Measurements from ENCODE around the gene MOAP1. TPM values are rescaled to one million over a fixed set of nuclear protein-coding genes. Genes with fewer than 3 reads are reported as not detected.
"Not testable (repeated sequence)": the region's sequence is repeated elsewhere in the genome, so short reads cannot be mapped to it uniquely, and the experiment has no call there.

MOAP1 gene
- total and polyA plus RNA-seq, 4 donors, result 22.0 to 38.7 (median 30.2) TPM

DNA sequence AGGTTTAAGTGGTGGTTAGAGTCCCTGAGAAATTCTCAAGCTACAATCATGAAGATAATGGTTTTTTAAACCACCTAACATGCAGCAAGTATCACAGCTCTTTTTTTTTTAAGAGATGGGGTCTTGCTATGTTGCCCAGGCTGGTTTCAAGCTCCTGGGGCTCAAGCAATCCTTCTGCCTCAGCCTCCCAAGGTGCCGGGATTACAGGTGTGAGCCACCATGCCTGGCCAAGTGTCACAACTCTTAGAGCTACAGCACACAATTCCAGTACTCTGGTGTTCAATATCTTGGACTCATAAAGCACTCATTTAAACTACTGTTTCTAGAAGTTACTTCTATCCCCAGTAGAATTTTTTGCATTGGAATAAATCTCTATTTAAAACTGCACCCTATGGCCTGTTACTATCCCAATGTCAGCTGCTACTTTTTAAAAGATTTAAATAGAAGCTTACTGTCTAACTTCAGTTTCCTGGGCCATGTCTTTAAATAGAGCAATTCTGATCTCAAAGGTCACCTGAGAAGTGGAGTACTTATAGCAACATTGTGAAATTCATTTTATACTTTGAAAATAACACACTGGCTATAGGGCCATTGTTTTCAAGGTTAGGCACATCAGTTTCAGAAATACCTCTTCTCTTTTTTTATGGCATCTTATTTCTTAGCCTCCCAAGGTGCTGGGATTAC lies 10.8 kb upstream of the MOAP1 start:
- no peak overlapping the region for H3K4me3 ChIP-seq (ENCODE audit: low read length in 2 of 2)
- no peaks in the 10 kb centered on the region for H3K4me1 ChIP-seq (ENCODE audit: control insufficient read depth in 1 of 2, insufficient read depth in 2 of 2, low read length in 2 of 2)
- no peak overlapping the region for H3K27ac ChIP-seq (ENCODE audit: low read depth in 1 of 2, low read length in 2 of 2)
- ATAC-seq (ENCODE audit: low FRiP score), result no peak
- H3K9me3 ChIP-seq (ENCODE audit: control insufficient read depth, low read length), result no peaks in the 10 kb centered on the region
- intact Hi-C loops (cut with DNase I), result no loop called here
- no peak for DNase-seq
- peaks cover 1 to 2% of the 10 kb centered on the region in 2 donors for H3K36me3 ChIP-seq (ENCODE audit: control insufficient read depth in 1 of 2, insufficient read depth in 2 of 2, low read length in 1 of 2)
- H3K27me3 ChIP-seq (ENCODE audit: control insufficient read depth in 1 of 2, insufficient read depth in 2 of 2, low read length in 1 of 2), result no peaks in the 10 kb centered on the region
- WGBS, 2 donors, result 93 to 96% methylated on average over 1 of the region's 1 CpG

GRCh38 chr14:93186956-93187355 lies 2.3 kb upstream of the MOAP1 start:
- Histone ChIP-seq H3K27ac (ENCODE audit: low read depth in 1 of 2, low read length in 2 of 2) (no peak overlapping the region), H3K27me3 (ENCODE audit: control insufficient read depth in 1 of 2, insufficient read depth in 2 of 2, low read length in 1 of 2) (no peaks in the 10 kb centered on the region), H3K36me3 (ENCODE audit: control insufficient read depth in 1 of 2, insufficient read depth in 2 of 2, low read length in 1 of 2) (peaks cover 0 to under 1% of the 10 kb centered on the region in 2 donors), H3K9me3 (ENCODE audit: control insufficient read depth, low read length) (no peaks in the 10 kb centered on the region), H3K4me3 (ENCODE audit: low read length in 2 of 2) (no peak overlapping the region), H3K4me1 (ENCODE audit: control insufficient read depth in 1 of 2, insufficient read depth in 2 of 2, low read length in 2 of 2) (peaks cover 0 to 2% of the 10 kb centered on the region in 2 donors)
- DNase-seq (no peak), ATAC-seq (ENCODE audit: low FRiP score) (no peak)
- 94 to 97% methylated on average over 3 of the region's 3 CpGs for WGBS, 2 donors
- intact Hi-C loops (cut with DNase I), result no loop called here

DNA sequence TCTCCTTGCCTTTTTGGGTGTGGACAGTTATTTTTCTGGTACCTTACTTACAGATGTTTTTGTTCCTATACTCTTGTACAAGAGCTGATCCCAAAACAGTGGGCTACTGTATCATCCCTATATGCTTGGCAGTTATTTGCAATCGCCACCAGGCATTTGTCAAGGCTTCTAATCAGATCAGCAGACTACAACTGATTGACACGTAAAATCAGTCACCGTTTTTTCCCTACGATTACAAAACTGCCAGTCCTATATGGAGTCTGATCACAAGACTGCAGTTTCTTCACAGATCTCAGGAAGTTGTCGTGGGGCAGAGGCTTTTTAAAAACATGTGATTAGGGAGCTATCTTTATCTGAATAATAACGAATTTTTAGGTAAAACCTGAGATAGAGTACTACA lies 1.8 kb upstream of the MOAP1 start:
- Histone ChIP-seq H3K36me3 (ENCODE audit: control insufficient read depth in 1 of 2, insufficient read depth in 2 of 2, low read length in 1 of 2) (no peaks in the 10 kb centered on the region), H3K9me3 (ENCODE audit: control insufficient read depth, low read length) (no peaks in the 10 kb centered on the region), H3K27me3 (ENCODE audit: control insufficient read depth in 1 of 2, insufficient read depth in 2 of 2, low read length in 1 of 2) (no peaks in the 10 kb centered on the region), H3K4me3 (ENCODE audit: low read length in 2 of 2) (no peak overlapping the region), H3K27ac (ENCODE audit: low read depth in 1 of 2, low read length in 2 of 2) (no peak overlapping the region), H3K4me1 (ENCODE audit: control insufficient read depth in 1 of 2, insufficient read depth in 2 of 2, low read length in 2 of 2) (peaks cover 0 to 2% of the 10 kb centered on the region in 2 donors)
- intact Hi-C loops (cut with DNase I), result no loop called here
- WGBS, 2 donors, result 78 to 83% methylated on average over 6 of the region's 6 CpGs
- ATAC-seq (ENCODE audit: low FRiP score) (no peak), DNase-seq (no peak)

DNA sequence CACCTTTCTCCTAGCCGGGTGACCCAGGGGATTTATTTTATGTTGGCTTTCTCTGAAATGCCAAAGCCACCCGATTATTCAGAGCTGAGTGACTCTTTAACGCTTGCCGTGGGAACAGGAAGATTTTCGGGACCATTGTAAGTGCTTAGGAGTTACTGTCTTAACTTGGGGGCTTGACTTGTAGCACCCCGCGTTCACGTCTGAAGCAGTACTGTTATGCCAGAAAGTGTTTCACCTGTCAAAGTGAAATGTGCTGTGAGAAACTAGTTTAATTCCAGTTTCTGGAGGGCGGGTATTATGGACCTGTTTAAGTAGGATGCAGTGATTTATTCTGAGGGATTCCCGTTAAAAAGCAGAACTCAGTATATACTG lies 638 bp upstream of the MOAP1 start:
- intact Hi-C loops (cut with DNase I), result loop anchor here in 1 of 2 donors (2.0 kb wide), 1 partner anchor 21 kb away; the partner anchor contains the start of genes GON7 and UBR7
- peak overlapping the region; percentile 66 to 74 for H3K27ac ChIP-seq (ENCODE audit: low read depth in 1 of 2, low read length in 2 of 2)
- H3K4me1 ChIP-seq (ENCODE audit: control insufficient read depth in 1 of 2, insufficient read depth in 2 of 2, low read length in 2 of 2), result peaks cover 0 to 2% of the 10 kb centered on the region in 2 donors
- H3K27me3 ChIP-seq (ENCODE audit: control insufficient read depth in 1 of 2, insufficient read depth in 2 of 2, low read length in 1 of 2), result no peaks in the 10 kb centered on the region
- peak overlapping the region; percentile 47 to 55 for H3K4me3 ChIP-seq (ENCODE audit: low read length in 2 of 2)
- H3K9me3 ChIP-seq (ENCODE audit: control insufficient read depth, low read length), result no peaks in the 10 kb centered on the region
- WGBS, 2 donors, result 0% methylated on average over 10 of the region's 10 CpGs
- DNase-seq (no peak), ATAC-seq (ENCODE audit: low FRiP score) (no peak)
- H3K36me3 ChIP-seq (ENCODE audit: control insufficient read depth in 1 of 2, insufficient read depth in 2 of 2, low read length in 1 of 2), result no peaks in the 10 kb centered on the region

DNA sequence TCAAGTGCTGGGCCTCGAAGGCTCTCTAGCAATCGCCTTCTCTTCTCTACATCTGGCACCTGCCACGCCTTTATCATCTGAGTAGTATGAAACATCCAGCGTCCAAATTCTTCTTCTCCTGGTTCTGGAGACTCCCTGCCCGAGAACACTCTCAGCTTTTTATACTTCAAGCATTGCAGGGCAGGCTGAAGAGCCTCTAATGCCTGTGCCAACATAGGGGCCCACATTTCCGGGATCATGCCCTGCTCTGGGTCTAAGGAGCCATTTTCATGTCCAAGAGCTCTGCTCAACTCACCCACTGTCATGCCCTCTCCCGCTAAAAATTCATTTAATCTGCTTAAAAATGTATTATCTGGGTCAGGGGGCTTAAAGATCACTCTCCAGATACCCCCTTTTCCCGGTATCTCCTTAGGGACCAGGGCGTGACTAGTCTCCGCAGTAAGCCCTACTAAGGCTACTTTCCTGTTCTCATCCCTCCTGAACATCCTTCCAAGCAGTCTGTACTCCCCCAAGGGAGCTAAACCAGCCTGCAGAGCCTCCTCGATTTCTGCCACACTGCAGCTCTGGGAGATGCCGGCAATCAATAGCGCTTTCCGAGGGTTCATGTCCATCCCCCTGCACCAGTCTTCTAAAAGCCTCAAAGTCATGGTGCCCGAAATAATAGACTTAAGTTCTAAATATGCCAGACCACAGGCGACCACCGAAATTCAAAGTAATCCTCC lies 940 bp downstream of the MOAP1 start:
- intact Hi-C loops (cut with DNase I), result loop anchor here in 1 of 2 donors (2.0 kb wide), 1 partner anchor 23 kb away; the partner anchor contains the start of genes GON7 and UBR7
- Histone ChIP-seq H3K27me3 (ENCODE audit: control insufficient read depth in 1 of 2, insufficient read depth in 2 of 2, low read length in 1 of 2) (no peaks in the 10 kb centered on the region), H3K4me3 (ENCODE audit: low read length in 2 of 2) (peak overlapping the region in 1 of 2 donors; percentile 47), H3K36me3 (ENCODE audit: control insufficient read depth in 1 of 2, insufficient read depth in 2 of 2, low read length in 1 of 2) (no peaks in the 10 kb centered on the region), H3K27ac (ENCODE audit: low read depth in 1 of 2, low read length in 2 of 2) (no peak overlapping the region), H3K9me3 (ENCODE audit: control insufficient read depth, low read length) (no peaks in the 10 kb centered on the region), H3K4me1 (ENCODE audit: control insufficient read depth in 1 of 2, insufficient read depth in 2 of 2, low read length in 2 of 2) (peaks cover 0 to 2% of the 10 kb centered on the region in 2 donors)
- no peak for DNase-seq
- ATAC-seq (ENCODE audit: low FRiP score), result no peak
- 43 to 44% methylated on average over 17 of the region's 17 CpGs for WGBS, 2 donors

DNA sequence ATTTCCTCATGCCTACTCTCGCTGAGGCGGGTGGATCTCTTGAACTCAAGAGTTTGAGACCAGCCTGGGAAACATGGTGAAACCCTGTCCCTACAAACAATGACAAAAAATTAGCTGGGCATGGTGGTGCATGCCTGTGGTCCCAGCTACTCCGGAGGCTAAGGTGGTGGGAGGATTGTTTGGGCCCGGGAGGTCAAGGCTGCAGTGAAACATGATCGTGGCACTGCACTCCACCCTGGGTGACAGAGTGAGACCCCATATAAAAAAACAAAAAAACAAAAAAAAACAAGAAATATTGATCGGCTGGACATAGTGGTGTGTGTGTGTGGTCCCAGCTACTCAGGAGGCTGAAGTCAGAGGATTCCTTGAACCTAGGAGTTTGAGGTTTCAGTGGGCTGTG lies 9.2 kb downstream of the MOAP1 start:
- ATAC-seq (ENCODE audit: low FRiP score), result no peak
- WGBS, 2 donors, result 83 to 84% methylated on average over 6 of the region's 6 CpGs
- intact Hi-C loops (cut with DNase I), result no loop called here

DNA sequence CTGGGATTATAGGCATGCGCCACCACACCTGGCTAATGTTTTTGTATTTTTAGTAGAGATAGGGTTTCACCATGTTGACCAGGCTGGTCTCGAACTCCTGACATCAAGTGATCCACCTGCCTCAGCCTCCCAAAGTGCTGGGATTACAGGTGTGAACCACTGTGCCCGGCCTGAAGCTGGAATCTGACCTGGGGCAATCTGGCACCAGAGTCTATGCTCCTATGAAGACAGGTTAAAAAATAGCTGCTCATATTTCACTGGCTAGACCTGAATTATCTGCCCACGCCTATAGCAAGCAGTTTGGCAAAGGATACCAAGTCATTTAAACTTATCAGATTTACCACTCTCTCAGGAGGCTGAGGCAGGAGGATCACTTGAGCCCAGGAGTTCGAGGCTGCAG lies 10.0 kb downstream of the MOAP1 start:
- H3K36me3 ChIP-seq (ENCODE audit: control insufficient read depth in 1 of 2, insufficient read depth in 2 of 2, low read length in 1 of 2); H3K9me3 ChIP-seq (ENCODE audit: control insufficient read depth, low read length); DNase-seq; H3K4me1 ChIP-seq (ENCODE audit: control insufficient read depth in 1 of 2, insufficient read depth in 2 of 2, low read length in 2 of 2); H3K4me3 ChIP-seq (ENCODE audit: low read length in 2 of 2); ATAC-seq (ENCODE audit: low FRiP score); intact Hi-C loops (cut with DNase I); H3K27ac ChIP-seq (ENCODE audit: low read depth in 1 of 2, low read length in 2 of 2); H3K27me3 ChIP-seq (ENCODE audit: control insufficient read depth in 1 of 2, insufficient read depth in 2 of 2, low read length in 1 of 2): not testable (repeated sequence)
- 74% methylated on average over 5 of the region's 5 CpGs for WGBS, 2 donors

More for the DNA sequence above, 9.2 kb downstream of the MOAP1 start:
- Histone ChIP-seq H3K36me3 (ENCODE audit: control insufficient read depth in 1 of 2, insufficient read depth in 2 of 2, low read length in 1 of 2) (no peaks in the 10 kb centered on the region), H3K27me3 (ENCODE audit: control insufficient read depth in 1 of 2, insufficient read depth in 2 of 2, low read length in 1 of 2) (no peaks in the 10 kb centered on the region), H3K9me3 (ENCODE audit: control insufficient read depth, low read length) (no peaks in the 10 kb centered on the region), H3K27ac (ENCODE audit: low read depth in 1 of 2, low read length in 2 of 2) (no peak overlapping the region), H3K4me3 (ENCODE audit: low read length in 2 of 2) (no peak overlapping the region), H3K4me1 (ENCODE audit: control insufficient read depth in 1 of 2, insufficient read depth in 2 of 2, low read length in 2 of 2) (no peaks in the 10 kb centered on the region)
- no peak for DNase-seq

DNA sequence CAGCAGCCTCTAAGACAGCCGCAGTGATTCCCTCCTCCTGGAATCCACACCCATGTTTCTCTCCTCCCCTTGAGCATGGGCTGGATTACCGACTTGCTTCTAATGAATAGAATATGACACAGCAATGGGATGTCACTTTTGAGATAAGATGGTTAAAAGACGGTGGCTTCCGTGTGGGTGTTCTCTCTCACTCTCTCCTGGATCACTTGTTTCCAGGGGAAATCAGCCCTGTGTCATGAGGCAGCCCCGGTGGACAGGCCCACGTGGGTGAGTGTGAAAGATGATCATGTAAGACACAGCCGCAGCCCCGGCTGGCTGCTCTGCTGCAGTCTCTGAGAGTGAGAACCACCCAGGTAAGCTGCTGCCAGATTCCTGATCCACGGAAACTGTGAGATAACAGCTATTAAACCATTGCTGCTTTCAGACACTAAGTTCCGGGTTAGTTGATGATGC lies 10.7 kb downstream of the MOAP1 start:
- intact Hi-C loops (cut with DNase I), result no loop called here
- WGBS, 2 donors, result 51% methylated on average over 10 of the region's 10 CpGs
- DNase-seq, result no peak

DNA sequence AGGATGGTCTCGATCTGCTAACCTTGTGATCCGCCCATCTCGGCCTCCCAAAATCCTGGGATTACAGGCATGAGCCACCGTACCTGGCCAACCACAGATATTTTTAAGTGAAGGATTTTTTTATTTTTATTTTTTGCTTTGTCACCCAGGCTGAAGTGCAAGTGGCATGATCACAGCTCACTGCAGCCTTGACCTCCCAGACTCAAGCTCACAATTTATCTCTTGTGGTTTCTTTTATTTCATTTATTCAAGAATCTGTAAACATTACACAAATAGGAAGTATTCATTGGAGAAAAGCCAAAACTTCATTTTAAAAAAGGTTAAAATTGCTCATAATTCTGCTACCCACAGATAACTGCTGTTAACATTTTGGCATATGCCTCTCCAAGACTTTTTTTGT lies 13.3 kb downstream of the MOAP1 start:
- no peak overlapping the region for H3K27ac ChIP-seq (ENCODE audit: low read depth in 1 of 2, low read length in 2 of 2)
- DNase-seq (no peak), ATAC-seq (ENCODE audit: low FRiP score) (no peak)
- H3K9me3 ChIP-seq (ENCODE audit: control insufficient read depth, low read length), result no peaks in the 10 kb centered on the region
- 88 to 93% methylated on average over 4 of the region's 4 CpGs for WGBS, 2 donors
- intact Hi-C loops (cut with DNase I), result no loop called here
- H3K27me3 ChIP-seq (ENCODE audit: control insufficient read depth in 1 of 2, insufficient read depth in 2 of 2, low read length in 1 of 2), result no peaks in the 10 kb centered on the region
- no peak overlapping the region for H3K4me3 ChIP-seq (ENCODE audit: low read length in 2 of 2)
- no peaks in the 10 kb centered on the region for H3K36me3 ChIP-seq (ENCODE audit: control insufficient read depth in 1 of 2, insufficient read depth in 2 of 2, low read length in 1 of 2)
- H3K4me1 ChIP-seq (ENCODE audit: control insufficient read depth in 1 of 2, insufficient read depth in 2 of 2, low read length in 2 of 2), result no peaks in the 10 kb centered on the region

More for the DNA sequence above, 10.7 kb downstream of the MOAP1 start:
- Histone ChIP-seq H3K4me1 (ENCODE audit: control insufficient read depth in 1 of 2, insufficient read depth in 2 of 2, low read length in 2 of 2) (no peaks in the 10 kb centered on the region), H3K36me3 (ENCODE audit: control insufficient read depth in 1 of 2, insufficient read depth in 2 of 2, low read length in 1 of 2) (no peaks in the 10 kb centered on the region), H3K27ac (ENCODE audit: low read depth in 1 of 2, low read length in 2 of 2) (no peak overlapping the region), H3K9me3 (ENCODE audit: control insufficient read depth, low read length) (no peaks in the 10 kb centered on the region), H3K27me3 (ENCODE audit: control insufficient read depth in 1 of 2, insufficient read depth in 2 of 2, low read length in 1 of 2) (no peaks in the 10 kb centered on the region), H3K4me3 (ENCODE audit: low read length in 2 of 2) (no peak overlapping the region)
- no peak for ATAC-seq (ENCODE audit: low FRiP score)

Data from aorta (tissue), 5 donors.